Right hindlimb (tissue), 1 donor: ENCODE data around the gene CD33.
"Not testable (repeated sequence)": the region's sequence is repeated elsewhere in the genome, so short reads cannot be mapped to it uniquely, and the experiment has no call there.

ENCODE experiments used
- DNase-seq: peaks from one replicate; pipeline ENCODE4 v3.0.0-alpha.2; 2018

Gene CD33

GRCh38 chr19:51224898-51225393 lies at the start of gene CD33:
Gene CD33 (plus strand): TSS chr19:51225080. CDS start chr19:51225119, 39 bp downstream.
- not testable (repeated sequence) for DNase-seq

- no peak for DNase-seq
These were observed 45.6 kb upstream of the CD33 start for GRCh38 chr19:51179256-51179655.

GRCh38 chr19:51181377-51181912 lies 43.4 kb upstream of the CD33 start:
- DNase-seq: no peak

GRCh38 chr19:51181913-51182419 lies 42.9 kb upstream of the CD33 start:
- DNase-seq: no peak

GRCh38 chr19:51183629-51184028 lies 41.3 kb upstream of the CD33 start:
- DNase-seq: no peak

- DNase-seq: no peak
These were observed 39.6 kb upstream of the CD33 start for GRCh38 chr19:51185069-51185867.

- DNase-seq: no peak
These were observed 39.0 kb upstream of the CD33 start for GRCh38 chr19:51185868-51186215.

GRCh38 chr19:51186323-51186722 lies 38.6 kb upstream of the CD33 start:
- no peak for DNase-seq

GRCh38 chr19:51187395-51188226 lies 37.3 kb upstream of the CD33 start:
- DNase-seq: no peak

- no peak for DNase-seq
These were observed 36.7 kb upstream of the CD33 start for GRCh38 chr19:51188227-51188559.

GRCh38 chr19:51192689-51193088 lies 32.2 kb upstream of the CD33 start:
- no peak for DNase-seq

GRCh38 chr19:51194527-51195315 lies 30.2 kb upstream of the CD33 start:
- no peak for DNase-seq

- no peak for DNase-seq
These were observed 29.6 kb upstream of the CD33 start for GRCh38 chr19:51195316-51195586.

- DNase-seq: no peak
These were observed 29.3 kb upstream of the CD33 start for GRCh38 chr19:51195616-51196015.

GRCh38 chr19:51196181-51196580 lies 28.7 kb upstream of the CD33 start:
- no peak for DNase-seq

- no peak for DNase-seq
These were observed 26.2 kb upstream of the CD33 start for GRCh38 chr19:51198641-51199040.

GRCh38 chr19:51200071-51200666 lies 24.7 kb upstream of the CD33 start:
- DNase-seq: no peak

GRCh38 chr19:51201712-51202111 lies 23.2 kb upstream of the CD33 start:
- no peak for DNase-seq

GRCh38 chr19:51203916-51204315 lies 21.0 kb upstream of the CD33 start:
- no peak for DNase-seq

- DNase-seq: no peak
These were observed 20.6 kb upstream of the CD33 start for GRCh38 chr19:51204321-51204720.

- DNase-seq: no peak
These were observed 17.1 kb upstream of the CD33 start for GRCh38 chr19:51207747-51208146.

GRCh38 chr19:51210191-51210784 lies 14.6 kb upstream of the CD33 start:
- no peak for DNase-seq
